Trophoblast cell (in vitro differentiated cells and primary cell): ENCODE measurements around the gene UNC13A.

Source experiments
- DNase-seq, 2 donors: peaks; one replicate each; pipeline ENCODE4 v3.0.0-alpha.2; 2016
- H2AFZ ChIP-seq: 2 replicates; pipeline ENCODE4 v1.6.1; 2013; ENCODE audit warnings: low read length, moderate library complexity, mild to moderate bottlenecking; ENCODE audit not compliant: insufficient read depth, poor library complexity
- H2AK5ac ChIP-seq: 2 replicates; pipeline ENCODE4 v1.6.1; 2013; ENCODE audit warnings: mild to moderate bottlenecking, low read length
- H2BK120ac ChIP-seq: 2 replicates; pipeline ENCODE4 v1.6.1; 2013; ENCODE audit warnings: low read length, mild to moderate bottlenecking, moderate library complexity; ENCODE audit not compliant: insufficient read depth, poor library complexity
- H2BK12ac ChIP-seq: 2 replicates; pipeline ENCODE4 v1.6.1; 2013; ENCODE audit warnings: mild to moderate bottlenecking, low read length, moderate library complexity
- H2BK5ac ChIP-seq: 2 replicates; pipeline ENCODE4 v1.6.1; 2013; ENCODE audit warnings: low read length, low read depth, moderate library complexity, mild to moderate bottlenecking; ENCODE audit not compliant: poor library complexity
- H3K14ac ChIP-seq: 2 replicates; pipeline ENCODE4 v1.6.1; 2013; ENCODE audit warnings: mild to moderate bottlenecking, low read length
- H3K18ac ChIP-seq: 2 replicates; pipeline ENCODE4 v1.6.1; 2013; ENCODE audit warnings: mild to moderate bottlenecking, low read length
- H3K23ac ChIP-seq: 2 replicates; pipeline ENCODE4 v1.6.1; 2013; ENCODE audit warnings: low read length
- H3K27ac ChIP-seq: 2 replicates; pipeline ENCODE4 v1.5.1; 2013; ENCODE audit warnings: low read depth, mild to moderate bottlenecking, inconsistent platforms, low read length, moderate library complexity
- H3K27me3 ChIP-seq: 2 replicates; pipeline ENCODE4 v1.6.1; 2013; ENCODE audit warnings: inconsistent platforms, mild to moderate bottlenecking, low read length, moderate library complexity; ENCODE audit not compliant: insufficient read depth
- H3K36me3 ChIP-seq, 2 experiments: 1 replicate in 1 of 2; 2 replicates in 1 of 2; pipeline ENCODE4 v1.6.1; 2013; ENCODE audit warnings: low read length in 2 of 2, mild to moderate bottlenecking in 2 of 2, moderate library complexity in 1 of 2; ENCODE audit not compliant: insufficient read depth in 2 of 2, control insufficient read depth in 1 of 2
- H3K4ac ChIP-seq: 2 replicates; pipeline ENCODE4 v1.6.1; 2013; ENCODE audit warnings: low read depth, mild to moderate bottlenecking, low read length, moderate library complexity
- H3K4me1 ChIP-seq, 2 experiments: 1 replicate in 1 of 2; 2 replicates in 1 of 2; pipeline ENCODE4 v1.6.1; 2013; ENCODE audit warnings: low read length in 2 of 2, mild to moderate bottlenecking in 2 of 2, moderate library complexity in 1 of 2; ENCODE audit not compliant: insufficient read depth in 2 of 2, control insufficient read depth in 1 of 2
- H3K4me2 ChIP-seq: 2 replicates; pipeline ENCODE4 v1.6.1; 2013; ENCODE audit warnings: inconsistent platforms, mild to moderate bottlenecking, low read length, moderate library complexity
- H3K4me3 ChIP-seq: 2 replicates; pipeline ENCODE4 v1.5.1; 2013; ENCODE audit warnings: mild to moderate bottlenecking, low read depth, low read length, inconsistent platforms
- H3K79me1 ChIP-seq: one replicate; pipeline ENCODE4 v1.6.1; 2013; ENCODE audit warnings: low read length
- H3K79me2 ChIP-seq: 2 replicates; pipeline ENCODE4 v1.6.1; 2013; ENCODE audit warnings: low read length, mild to moderate bottlenecking; ENCODE audit not compliant: control insufficient read depth, insufficient read depth, poor library complexity
- H3K9ac ChIP-seq: 2 replicates; pipeline ENCODE4 v1.6.1; 2013; ENCODE audit warnings: mild to moderate bottlenecking, low read length
- H3K9me3 ChIP-seq: 2 replicates; pipeline ENCODE4 v1.6.1; 2013; ENCODE audit warnings: low read depth, mild to moderate bottlenecking, control low read depth, inconsistent platforms, low read length; ENCODE audit not compliant: insufficient read depth
- H4K12ac ChIP-seq: 2 replicates; pipeline ENCODE4 v1.6.1; 2013; ENCODE audit warnings: low read depth, mild to moderate bottlenecking, low read length, moderate library complexity
- H4K8ac ChIP-seq: 2 replicates; pipeline ENCODE4 v1.6.1; 2013; ENCODE audit warnings: low read depth, mild to moderate bottlenecking, low read length, moderate library complexity
- H4K91ac ChIP-seq: one replicate; pipeline ENCODE4 v1.6.1; 2013; ENCODE audit warnings: low read depth, mild to moderate bottlenecking, low read length, moderate library complexity
- WGBS: extraction: QIAGEN DNeasy Blood & Tissue Kit; methylation state at CpG from one replicate; pipeline ENCODE4 v1.1.7; 2013; ENCODE audit warnings: missing lambda C conversion rate; ENCODE audit not compliant: insufficient read length, insufficient coverage; ENCODE audit errors: extremely low coverage; 5-methylcytosine and 5-hydroxymethylcytosine counted together

The UNC13A gene

DNA sequence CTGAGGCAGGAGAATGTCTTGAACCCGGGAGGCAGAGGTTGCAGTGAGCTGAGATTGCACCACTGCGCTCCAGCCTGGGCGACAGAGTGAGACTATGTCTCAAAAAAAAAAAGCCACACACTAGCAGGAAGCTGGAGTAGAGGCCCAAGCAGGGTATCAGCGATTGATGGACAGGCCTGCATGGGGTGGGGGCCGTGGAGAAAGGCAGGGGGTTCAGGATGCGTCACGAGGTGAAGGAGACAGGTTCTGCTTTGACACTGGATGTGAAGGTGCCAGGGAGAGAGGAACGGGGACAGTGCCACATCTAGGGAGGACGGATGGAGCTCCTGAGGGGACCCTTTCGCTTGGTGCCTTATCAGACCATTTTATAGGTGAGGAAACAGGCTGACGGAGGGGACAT, 125.6 kb downstream of the UNC13A start:
- no peak for DNase-seq
- no peaks in the 10 kb centered on the region for H3K79me2 ChIP-seq
- no peak overlapping the region for H3K4ac ChIP-seq

DNA sequence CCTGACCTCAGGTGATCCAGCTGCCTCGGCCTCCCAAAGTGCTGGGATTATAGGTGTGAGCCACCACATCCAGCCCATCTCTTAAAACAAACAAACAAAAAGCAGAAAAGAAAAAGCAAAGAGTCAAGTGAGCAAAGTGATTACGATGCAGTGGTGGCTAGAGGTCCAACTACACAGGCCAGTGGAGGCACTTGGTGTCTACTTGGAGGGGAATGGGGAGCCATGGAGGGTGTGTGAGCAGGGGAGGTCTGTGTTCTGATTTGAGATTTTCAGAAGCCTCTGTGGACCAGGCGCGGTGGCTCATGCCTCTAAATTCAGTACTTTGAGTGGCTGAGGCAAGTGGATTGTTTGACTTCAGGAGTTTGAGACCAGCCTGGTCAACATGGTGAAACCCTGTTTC, 126.1 kb downstream of the UNC13A start:
- Histone ChIP-seq H3K27ac (no peak overlapping the region), H2AK5ac (no peak overlapping the region), H2BK120ac (no peak overlapping the region), H3K9me3 (no peaks in the 10 kb centered on the region), H3K4me2 (no peak overlapping the region), H3K4me1 (peaks cover 0 to 3% of the 10 kb centered on the region in 2 experiments), H3K27me3 (no peaks in the 10 kb centered on the region), H2BK5ac (no peak overlapping the region), H3K4ac (no peak overlapping the region), H3K9ac (no peak overlapping the region), H4K12ac (no peak overlapping the region), H3K14ac (no peak overlapping the region), H3K79me1 (no peaks in the 10 kb centered on the region), H2AFZ (no peak overlapping the region), H3K18ac (no peak overlapping the region), H3K4me3 (no peak overlapping the region), H4K8ac (no peak overlapping the region), H4K91ac (no peak overlapping the region), H3K23ac (no peak overlapping the region), H3K79me2 (no peaks in the 10 kb centered on the region), H3K36me3 (peaks cover 17 to 21% of the 10 kb centered on the region in 2 experiments), H2BK12ac (no peak overlapping the region)
- no CpG with 5 or more reads among the region's 4 CpGs for WGBS
- no peak for DNase-seq

More for the DNA sequence above, 125.6 kb downstream of the UNC13A start:
- peaks cover 0 to 3% of the 10 kb centered on the region in 2 experiments for H3K4me1 ChIP-seq
- no peak overlapping the region for H4K91ac ChIP-seq
- H3K79me1 ChIP-seq, result no peaks in the 10 kb centered on the region
- H3K36me3 ChIP-seq, result peaks cover 21 to 22% of the 10 kb centered on the region in 2 experiments
- H3K23ac ChIP-seq, result no peak overlapping the region
- no peak overlapping the region for H2BK120ac ChIP-seq
- no peaks in the 10 kb centered on the region for H3K27me3 ChIP-seq
- no peak overlapping the region for H3K18ac ChIP-seq
- H2AFZ ChIP-seq, result no peak overlapping the region
- H3K14ac ChIP-seq, result no peak overlapping the region
- no peak overlapping the region for H2BK5ac ChIP-seq
- no peak overlapping the region for H3K9ac ChIP-seq
- WGBS, result no CpG with 5 or more reads among the region's 11 CpGs
- no peak overlapping the region for H2AK5ac ChIP-seq
- no peak overlapping the region for H3K4me3 ChIP-seq
- H3K4me2 ChIP-seq, result no peak overlapping the region
- no peak overlapping the region for H2BK12ac ChIP-seq
- peak overlapping the region; percentile 7 for H4K12ac ChIP-seq
- H4K8ac ChIP-seq, result no peak overlapping the region
- no peak overlapping the region for H3K27ac ChIP-seq
- H3K9me3 ChIP-seq, result no peaks in the 10 kb centered on the region

GRCh38 chr19:17560205-17560595, 128.0 kb downstream of the UNC13A start:
- no peak overlapping the region for H2AFZ ChIP-seq

DNA sequence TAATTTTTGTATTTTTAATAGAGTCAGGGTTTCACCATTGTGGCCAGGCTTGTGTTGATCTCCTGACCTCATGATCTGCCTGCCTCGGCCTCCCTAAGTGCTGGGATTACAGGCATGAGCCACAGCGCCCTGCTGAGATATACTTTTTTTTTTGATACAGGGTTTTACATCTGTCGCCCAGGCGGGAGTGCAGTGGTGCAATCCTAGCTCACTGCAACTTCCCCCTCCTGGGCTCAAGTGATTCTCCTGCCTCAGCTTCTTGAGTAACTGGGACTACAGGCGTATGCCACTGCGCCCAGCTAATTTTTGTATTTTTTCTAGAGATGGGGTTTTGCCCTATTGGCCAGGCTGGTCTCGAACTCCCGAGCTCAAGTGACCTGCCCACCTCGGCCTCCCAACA, 130.7 kb downstream of the UNC13A start:
- Histone ChIP-seq H3K9ac (no peak overlapping the region), H4K8ac (no peak overlapping the region), H2AK5ac (no peak overlapping the region), H3K4me1 (peaks cover 3 to 6% of the 10 kb centered on the region in 2 experiments), H3K79me1 (peaks cover 6% of the 10 kb centered on the region), H3K36me3 (peaks cover 13 to 16% of the 10 kb centered on the region in 2 experiments), H3K18ac (no peak overlapping the region), H3K4ac (no peak overlapping the region), H3K4me3 (no peak overlapping the region), H3K27me3 (no peaks in the 10 kb centered on the region), H3K23ac (no peak overlapping the region), H2BK12ac (no peak overlapping the region), H4K12ac (no peak overlapping the region), H3K9me3 (no peaks in the 10 kb centered on the region), H2BK120ac (no peak overlapping the region), H2BK5ac (no peak overlapping the region), H3K79me2 (peaks cover 4% of the 10 kb centered on the region), H2AFZ (no peak overlapping the region), H3K14ac (no peak overlapping the region), H4K91ac (no peak overlapping the region), H3K27ac (no peak overlapping the region), H3K4me2 (no peak overlapping the region)
- WGBS, result no CpG with 5 or more reads among the region's 9 CpGs
- DNase-seq, result peak in 1 of 2 donors; percentile 8

More at GRCh38 chr19:17560205-17560595, 128.0 kb downstream of the UNC13A start:
- no peak overlapping the region for H2BK12ac ChIP-seq
- H2AK5ac ChIP-seq, result no peak overlapping the region
- no peak overlapping the region for H4K91ac ChIP-seq
- H3K4me1 ChIP-seq, result peaks cover under 1 to 6% of the 10 kb centered on the region in 2 experiments
- H4K8ac ChIP-seq, result no peak overlapping the region
- no peak overlapping the region for H2BK120ac ChIP-seq
- no peaks in the 10 kb centered on the region for H3K27me3 ChIP-seq
- no peak overlapping the region for H3K23ac ChIP-seq
- H3K18ac ChIP-seq, result no peak overlapping the region
- H3K27ac ChIP-seq, result no peak overlapping the region
- no peak overlapping the region for H3K4me3 ChIP-seq
- H3K4me2 ChIP-seq, result no peak overlapping the region
- H4K12ac ChIP-seq, result no peak overlapping the region
- H2BK5ac ChIP-seq, result no peak overlapping the region
- no CpG with 5 or more reads among the region's 14 CpGs for WGBS
- DNase-seq, result peak; percentile 97
- no peaks in the 10 kb centered on the region for H3K9me3 ChIP-seq
- H3K14ac ChIP-seq, result no peak overlapping the region
- no peak overlapping the region for H3K9ac ChIP-seq
- peaks cover 17 to 20% of the 10 kb centered on the region in 2 experiments for H3K36me3 ChIP-seq
- peaks cover 4% of the 10 kb centered on the region for H3K79me2 ChIP-seq
- no peak overlapping the region for H3K4ac ChIP-seq
- peaks cover 6% of the 10 kb centered on the region for H3K79me1 ChIP-seq
